Ishikawa (cell line): Measurements from ENCODE around the gene RBMS1.

Source experiments
- CEBPB ChIP-seq: IDR thresholded peaks from 2 replicates; pipeline ENCODE4 v1.6.1; 2012
- EGR1 ChIP-seq: IDR thresholded peaks from 2 replicates; pipeline ENCODE4 v1.6.1; 2012
- EP300 ChIP-seq: IDR thresholded peaks from 2 replicates; pipeline ENCODE4 v1.6.1; 2012; ENCODE audit warnings: borderline replicate concordance
- FOXM1 ChIP-seq: IDR thresholded peaks from 2 replicates; pipeline ENCODE4 v1.6.1; 2012; ENCODE audit warnings: low read depth, borderline replicate concordance
- MAX ChIP-seq: IDR thresholded peaks from 2 replicates; pipeline ENCODE4 v1.6.1; 2012
- NFIC ChIP-seq: IDR thresholded peaks from 2 replicates; pipeline ENCODE4 v1.6.1; 2012
- RAD21 ChIP-seq: IDR thresholded peaks from 2 replicates; pipeline ENCODE4 v1.6.1; 2012; ENCODE audit warnings: low read depth
- REST ChIP-seq: IDR thresholded peaks from 2 replicates; pipeline ENCODE4 v1.6.1; 2012; ENCODE audit warnings: low read depth, mild to moderate bottlenecking
- TAF1 ChIP-seq: IDR thresholded peaks from 2 replicates; pipeline ENCODE4 v1.6.1; 2012; ENCODE audit warnings: low read depth, mild to moderate bottlenecking
- USF1 ChIP-seq: IDR thresholded peaks from 2 replicates; pipeline ENCODE4 v1.6.1; 2012
- YY1 ChIP-seq: IDR thresholded peaks from 2 replicates; pipeline ENCODE4 v1.6.1; 2012; ENCODE audit warnings: low read depth

GRCh38 chr2:160295519-160296207, 197.9 kb downstream of the RBMS1 start:
- no peak for TF ChIP-seq REST
- no peak for TF ChIP-seq EP300
- TF ChIP-seq MAX = no peak
- TF ChIP-seq EGR1 = no peak
- TF ChIP-seq YY1 = no peak
- no peak for TF ChIP-seq CEBPB
- TF ChIP-seq NFIC = no peak
- no peak for TF ChIP-seq TAF1
- no peak for TF ChIP-seq USF1
- no peak for TF ChIP-seq RAD21
- TF ChIP-seq FOXM1 = no peak
